Caco-2 (cell line): ENCODE data around the gene KCNK4. TPM values are rescaled to one million over a fixed set of nuclear protein-coding genes. Genes with fewer than 3 reads are reported as not detected.
A peak's percentile ranks its signal among the peaks of the same experiment; 100 is the strongest.

ENCODE experiments used
- BruUV-seq: library from RNA; stranded (reverse); fragments of 400-500 nt; replicated peaks from 2 replicates; lab custom pipeline; 2021; lab: Mats Ljungman, UMichigan
- CTCF ChIA-PET: fragments of 300-600 bp; sonication (Branson Sonifier 250); formaldehyde crosslinking; loops from one replicate; lab custom pipeline; 2022; ENCODE audit warnings: antibody characterized with exemption; lab: Charles Lee
- POLR2A ChIA-PET: fragments of 300-600 bp; sonication (Branson Sonifier 250); formaldehyde crosslinking; loops from one replicate; lab custom pipeline; 2022; ENCODE audit warnings: antibody characterized with exemption; lab: Charles Lee
- DNase-seq, 2 experiments: peaks; one replicate each; pipeline versions ENCODE4 v3.0.0 to v3.0.0-alpha.2; 2020 to 2022
- H3K27me3 ChIP-seq: replicated peaks from 2 replicates; pipeline ENCODE4 v1.6.0; 2011; ENCODE audit warnings: low read length; ENCODE audit not compliant: control insufficient read depth, insufficient read depth
- H3K36me3 ChIP-seq: 2 replicates; pipeline ENCODE4 v1.5.1; 2011; ENCODE audit warnings: low read length; ENCODE audit not compliant: control insufficient read depth, insufficient read depth
- H3K4me1 ChIP-seq: fragments of 250-450 bp; sonication (Bioruptor Pico); 2 replicates; pipeline ENCODE4 v1.5.1; 2020; ENCODE audit warnings: mild to moderate bottlenecking
- H3K4me3 ChIP-seq: 2 replicates; pipeline ENCODE4 v1.5.1; 2011; ENCODE audit warnings: low read depth, mild to moderate bottlenecking, control low read depth, low read length
- H3K9me3 ChIP-seq: fragments of 250-450 bp; sonication (Bioruptor Pico); 2 replicates; pipeline ENCODE4 v1.5.1; 2020; ENCODE audit warnings: mild to moderate bottlenecking, moderate library complexity
- H3K27ac Mint-ChIP-seq: one replicate; pipeline ENCODE4 v1.8.0; 2022; ENCODE audit warnings: mixed read lengths; ENCODE audit not compliant: unreplicated experiment
- H3K27me3 Mint-ChIP-seq: one replicate; pipeline ENCODE4 v1.8.0; 2022; ENCODE audit warnings: mixed read lengths; ENCODE audit not compliant: insufficient read depth, unreplicated experiment
- H3K36me3 Mint-ChIP-seq: one replicate; pipeline ENCODE4 v1.8.0; 2022; ENCODE audit warnings: mild to moderate bottlenecking, mixed read lengths; ENCODE audit not compliant: insufficient read depth, unreplicated experiment
- H3K4me1 Mint-ChIP-seq: one replicate; pipeline ENCODE4 v1.8.0; 2022; ENCODE audit warnings: low read depth, mixed read lengths; ENCODE audit not compliant: unreplicated experiment
- H3K4me3 Mint-ChIP-seq: one replicate; pipeline ENCODE4 v1.8.0; 2022; ENCODE audit warnings: mild to moderate bottlenecking, moderate library complexity, mixed read lengths; ENCODE audit not compliant: unreplicated experiment
- H3K9me3 Mint-ChIP-seq: one replicate; pipeline ENCODE4 v1.8.0; 2022; ENCODE audit warnings: mixed read lengths; ENCODE audit not compliant: unreplicated experiment
- intact Hi-C: fragments of 100-400 bp; cut with micrococcal nuclease; formaldehyde crosslinking; loops from one replicate; pipeline ENCODE4 v1.10.0; 2022; ENCODE audit not compliant: unreplicated experiment
- total RNA-seq: library from RNA; stranded (reverse); gene quantifications from 2 replicates; pipeline ENCODE4 v1.2.3, GENCODE V29; 2022
- TF ChIP-seq, protein P1 (sequence below), 2 experiments: fragments of 200-600 bp in 1 of 2; IDR thresholded peaks; 1 replicate in 1 of 2; 2 replicates in 1 of 2; pipeline versions ENCODE4 v1.5.1 to v1.8.0; 2011 to 2022; ENCODE audit warnings: antibody characterized with exemption in 1 of 2, control low read depth in 1 of 2, inconsistent platforms in 1 of 2, low read depth in 1 of 2, low read length in 1 of 2, mild to moderate bottlenecking in 1 of 2, moderate library complexity in 1 of 2; ENCODE audit not compliant: insufficient read depth in 1 of 2, severe bottlenecking in 1 of 2, unreplicated experiment in 1 of 2

The KCNK4 gene
- total RNA-seq, 1 experiment from 2014 or later: not detected

DNA sequence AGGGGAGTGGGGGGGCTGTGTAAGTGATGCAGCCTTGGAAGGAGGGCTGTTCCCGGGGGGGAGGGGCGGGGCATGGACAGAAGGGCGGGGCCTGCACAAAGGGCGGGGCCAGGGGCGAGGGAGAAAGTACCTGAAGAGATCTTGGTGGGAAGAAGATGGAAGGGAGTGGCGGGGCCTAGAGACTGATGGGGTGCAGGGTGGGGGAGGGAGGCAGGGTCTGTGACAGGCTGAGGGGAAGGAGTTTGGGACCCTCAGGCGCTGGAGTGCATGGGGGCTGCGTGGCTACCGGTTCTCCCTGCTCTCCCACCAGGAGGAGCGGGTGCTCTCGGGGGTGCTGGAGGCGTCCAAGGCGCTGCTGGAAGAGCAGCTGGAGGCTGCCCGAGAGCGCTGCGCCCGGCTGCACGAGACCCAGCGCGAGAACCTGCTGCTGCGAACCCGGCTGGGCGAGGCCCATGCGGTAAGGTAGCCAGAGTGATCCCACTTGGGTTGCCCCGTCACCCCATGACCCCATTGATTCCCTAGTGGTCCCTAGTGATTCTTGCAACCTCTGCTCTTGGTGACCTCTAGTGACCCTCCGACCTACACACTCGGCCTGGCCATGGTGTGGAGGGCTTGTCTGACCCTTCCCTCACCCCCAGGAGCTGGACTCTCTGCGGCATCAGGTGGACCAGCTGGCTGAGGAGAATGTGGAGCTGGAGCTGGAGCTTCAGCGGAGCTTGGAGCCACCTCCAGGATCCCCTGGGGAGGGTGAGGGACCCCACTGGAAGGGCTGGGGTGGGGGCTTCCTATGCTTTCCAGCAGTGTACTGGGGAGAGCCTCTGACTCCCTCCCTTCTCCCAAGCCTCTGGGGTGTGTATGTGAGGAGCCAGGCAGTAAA, 52.0 kb downstream of the KCNK4 start:
- Mint-ChIP-seq H3K4me1 (peaks cover 6% of the 10 kb centered on the region), H3K9me3 (no peaks in the 10 kb centered on the region), H3K27me3 (no peaks in the 10 kb centered on the region), H3K27ac (no peak overlapping the region), H3K36me3 (no peaks in the 10 kb centered on the region), H3K4me3 (no peak overlapping the region)
- Histone ChIP-seq H3K4me3 (no peak overlapping the region), H3K27me3 (no peaks in the 10 kb centered on the region), H3K4me1 (no peaks in the 10 kb centered on the region), H3K9me3 (no peaks in the 10 kb centered on the region), H3K36me3 (no peaks in the 10 kb centered on the region)
- TF ChIP-seq, protein P1, sequence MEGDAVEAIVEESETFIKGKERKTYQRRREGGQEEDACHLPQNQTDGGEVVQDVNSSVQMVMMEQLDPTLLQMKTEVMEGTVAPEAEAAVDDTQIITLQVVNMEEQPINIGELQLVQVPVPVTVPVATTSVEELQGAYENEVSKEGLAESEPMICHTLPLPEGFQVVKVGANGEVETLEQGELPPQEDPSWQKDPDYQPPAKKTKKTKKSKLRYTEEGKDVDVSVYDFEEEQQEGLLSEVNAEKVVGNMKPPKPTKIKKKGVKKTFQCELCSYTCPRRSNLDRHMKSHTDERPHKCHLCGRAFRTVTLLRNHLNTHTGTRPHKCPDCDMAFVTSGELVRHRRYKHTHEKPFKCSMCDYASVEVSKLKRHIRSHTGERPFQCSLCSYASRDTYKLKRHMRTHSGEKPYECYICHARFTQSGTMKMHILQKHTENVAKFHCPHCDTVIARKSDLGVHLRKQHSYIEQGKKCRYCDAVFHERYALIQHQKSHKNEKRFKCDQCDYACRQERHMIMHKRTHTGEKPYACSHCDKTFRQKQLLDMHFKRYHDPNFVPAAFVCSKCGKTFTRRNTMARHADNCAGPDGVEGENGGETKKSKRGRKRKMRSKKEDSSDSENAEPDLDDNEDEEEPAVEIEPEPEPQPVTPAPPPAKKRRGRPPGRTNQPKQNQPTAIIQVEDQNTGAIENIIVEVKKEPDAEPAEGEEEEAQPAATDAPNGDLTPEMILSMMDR (IDR thresholded peaks at IDR 0.05; ENCODE audit: insufficient read depth in 1 of 2, low read depth in 1 of 2, low read length in 1 of 2, severe bottlenecking in 1 of 2, unreplicated experiment in 1 of 2): no peak
- ChIA-PET POLR2A (no interaction called here), CTCF (interaction anchor here (0.8 to 4.1 kb wide), 3 partner anchors 12 to 42 kb away, joined by 3 to 16 read pairs (median 12); partner anchors contain the start of genes PRDX5 and TRMT112)
- no TSS peak for BruUV-seq
- DNase-seq: no peak
- intact Hi-C loops: no loop called here

DNA sequence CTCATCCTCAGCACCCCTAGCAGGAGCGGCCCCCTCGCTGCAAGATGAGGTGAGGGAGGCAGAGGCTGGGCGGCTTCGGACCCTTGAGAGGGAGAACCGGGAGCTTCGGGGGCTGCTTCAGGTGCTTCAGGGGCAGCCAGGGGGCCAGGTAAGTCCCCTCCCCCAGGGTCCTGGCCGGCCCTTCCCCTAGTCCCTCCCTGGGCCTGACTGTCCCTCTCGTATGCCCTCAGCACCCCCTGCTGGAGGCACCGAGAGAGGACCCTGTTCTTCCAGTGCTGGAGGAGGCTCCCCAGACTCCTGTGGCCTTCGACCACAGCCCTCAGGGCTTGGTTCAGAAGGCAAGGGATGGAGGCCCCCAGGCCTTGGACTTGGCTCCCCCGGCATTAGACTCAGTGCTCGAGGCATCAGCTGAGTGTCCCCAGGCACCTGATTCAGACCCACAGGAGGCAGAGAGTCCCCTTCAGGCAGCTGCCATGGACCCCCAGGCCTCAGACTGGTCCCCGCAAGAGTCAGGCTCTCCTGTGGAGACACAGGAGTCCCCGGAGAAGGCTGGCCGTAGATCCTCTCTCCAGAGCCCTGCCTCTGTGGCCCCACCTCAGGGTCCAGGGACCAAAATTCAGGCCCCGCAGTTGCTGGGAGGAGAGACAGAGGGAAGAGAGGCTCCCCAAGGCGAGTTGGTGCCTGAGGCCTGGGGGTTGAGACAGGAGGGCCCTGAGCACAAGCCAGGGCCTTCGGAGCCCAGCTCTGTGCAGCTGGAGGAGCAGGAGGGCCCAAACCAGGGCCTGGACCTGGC, 52.9 kb downstream of the KCNK4 start:
- Histone ChIP-seq H3K4me3 (no peak overlapping the region), H3K4me1 (no peaks in the 10 kb centered on the region), H3K36me3 (no peaks in the 10 kb centered on the region), H3K27me3 (no peaks in the 10 kb centered on the region), H3K9me3 (no peaks in the 10 kb centered on the region)
- BruUV-seq: no TSS peak
- H3K9me3 Mint-ChIP-seq: no peaks in the 10 kb centered on the region
- TF ChIP-seq, protein P1 (IDR thresholded peaks at IDR 0.05; ENCODE audit: insufficient read depth in 1 of 2, low read depth in 1 of 2, low read length in 1 of 2, severe bottlenecking in 1 of 2, unreplicated experiment in 1 of 2): peak; percentile 43 to 57
- peak in 1 of 2 experiments; percentile 68 for DNase-seq
- intact Hi-C loops: no loop called here
- H3K27ac Mint-ChIP-seq: peak overlapping the region; percentile 13
- H3K36me3 Mint-ChIP-seq: no peaks in the 10 kb centered on the region
- POLR2A ChIA-PET: no interaction called here
- no peak overlapping the region for H3K4me3 Mint-ChIP-seq
- H3K27me3 Mint-ChIP-seq: no peaks in the 10 kb centered on the region
- H3K4me1 Mint-ChIP-seq: peaks cover 6% of the 10 kb centered on the region
- CTCF ChIA-PET: interaction anchor here (0.8 to 4.1 kb wide), 3 partner anchors 11 to 43 kb away, joined by 3 to 16 read pairs (median 15); partner anchors contain the start of genes PRDX5 and TRMT112

DNA sequence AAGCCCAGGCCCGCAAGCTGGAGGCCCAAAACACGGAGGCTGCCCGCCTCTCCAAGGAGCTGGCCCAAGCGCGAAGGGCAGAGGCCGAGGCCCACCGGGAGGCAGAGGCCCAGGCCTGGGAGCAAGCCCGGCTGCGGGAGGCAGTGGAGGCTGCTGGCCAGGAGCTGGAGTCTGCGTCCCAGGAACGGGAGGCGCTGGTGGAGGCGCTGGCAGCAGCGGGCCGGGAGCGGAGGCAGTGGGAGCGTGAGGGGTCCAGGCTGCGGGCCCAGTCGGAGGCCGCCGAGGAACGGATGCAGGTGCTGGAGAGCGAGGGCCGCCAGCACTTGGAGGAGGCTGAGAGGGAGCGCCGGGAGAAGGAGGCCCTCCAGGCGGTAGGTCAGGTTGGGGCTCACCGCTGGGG, 53.7 kb downstream of the KCNK4 start:
- TF ChIP-seq, protein P1 (IDR thresholded peaks at IDR 0.05; ENCODE audit: insufficient read depth in 1 of 2, low read depth in 1 of 2, low read length in 1 of 2, severe bottlenecking in 1 of 2, unreplicated experiment in 1 of 2): no peak
- Histone ChIP-seq H3K27me3 (no peaks in the 10 kb centered on the region), H3K4me1 (no peaks in the 10 kb centered on the region), H3K9me3 (no peaks in the 10 kb centered on the region), H3K4me3 (no peak overlapping the region), H3K36me3 (no peaks in the 10 kb centered on the region)
- DNase-seq: no peak
- no peaks in the 10 kb centered on the region for H3K27me3 Mint-ChIP-seq
- peak overlapping the region; percentile 13 for H3K27ac Mint-ChIP-seq
- ChIA-PET CTCF (interaction anchor here (1.8 to 4.1 kb wide), 2 partner anchors 10 to 27 kb away, joined by 15 to 16 read pairs; partner anchors contain the start of genes PRDX5 and TRMT112), POLR2A (no interaction called here)
- no TSS peak for BruUV-seq
- H3K4me3 Mint-ChIP-seq: no peak overlapping the region
- H3K4me1 Mint-ChIP-seq: peaks cover 6% of the 10 kb centered on the region
- H3K36me3 Mint-ChIP-seq: no peaks in the 10 kb centered on the region
- no peaks in the 10 kb centered on the region for H3K9me3 Mint-ChIP-seq
- intact Hi-C loops: no loop called here
